Vagina (tissue), 2 donors: ENCODE measurements around the gene ACP4. TPM values are rescaled to one million over a fixed set of nuclear protein-coding genes. Genes with fewer than 3 reads are reported as not detected.

Experiments used
- DNase-seq, 2 donors: peaks; one replicate each; pipeline ENCODE4 v3.0.0-alpha.2; 2017; ENCODE audit errors: extremely low spot score in 2 of 2
- H3K27ac ChIP-seq: fragments of 200-600 bp; sonication (generic); one replicate; pipeline ENCODE4 v1.5.1; 2019
- H3K27me3 ChIP-seq: fragments of 200-600 bp; sonication (generic); one replicate; pipeline ENCODE4 v1.5.1; 2019
- H3K36me3 ChIP-seq, 2 donors: fragments of 200-600 bp; sonication (generic); one replicate each; pipeline ENCODE4 v1.5.1; 2017 to 2019
- H3K4me1 ChIP-seq: fragments of 200-600 bp; sonication (generic); one replicate; pipeline ENCODE4 v1.5.1; 2019
- H3K4me3 ChIP-seq, 2 donors: fragments of 200-600 bp; sonication (generic); 1 replicate in 1 of 2; 2 replicates in 1 of 2; pipeline ENCODE4 v1.5.1; 2016 to 2019
- H3K9me3 ChIP-seq: fragments of 200-600 bp; sonication (generic); one replicate; pipeline ENCODE4 v1.5.1; 2019
- POLR2A ChIP-seq, 2 donors: fragments of 450-650 bp; IDR thresholded peaks; one replicate each; pipeline ENCODE4 v1.6.1; 2017; ENCODE audit warnings: antibody characterized with exemption in 2 of 2, mild to moderate bottlenecking in 2 of 2, moderate library complexity in 2 of 2
- POLR2AphosphoS5 ChIP-seq, 2 donors: sonication (generic); formaldehyde crosslinking; IDR thresholded peaks; one replicate each; pipeline ENCODE4 v1.9.0; 2017; ENCODE audit warnings: antibody characterized with exemption in 2 of 2, mild to moderate bottlenecking in 2 of 2, low read depth in 1 of 2; ENCODE audit not compliant: insufficient read depth in 1 of 2
- intact Hi-C: fragments of 100-400 bp; cut with DNase I; formaldehyde crosslinking; loops from one replicate; pipeline ENCODE4 v1.15.1; 2023
- total RNA-seq: library from RNA; depleted of rRNA; stranded (reverse); fragments of >200 nt; gene quantifications from one replicate; pipeline ENCODE4 v1.2.3, GENCODE V29; 2016
- TF ChIP-seq, protein P1 (sequence below), 3 experiments: fragments of 450-650 bp in 2 of 3; fragments of 200-600 bp in 1 of 3; sonication (generic) in 1 of 3; IDR thresholded peaks; one replicate each; pipeline ENCODE4 v1.5.1; 2017 to 2019; ENCODE audit warnings: antibody characterized with exemption in 3 of 3, mild to moderate bottlenecking in 2 of 3, moderate library complexity in 2 of 3

ACP4 gene
- total RNA-seq, 1 donor from 2014 or later, result not detected

DNA sequence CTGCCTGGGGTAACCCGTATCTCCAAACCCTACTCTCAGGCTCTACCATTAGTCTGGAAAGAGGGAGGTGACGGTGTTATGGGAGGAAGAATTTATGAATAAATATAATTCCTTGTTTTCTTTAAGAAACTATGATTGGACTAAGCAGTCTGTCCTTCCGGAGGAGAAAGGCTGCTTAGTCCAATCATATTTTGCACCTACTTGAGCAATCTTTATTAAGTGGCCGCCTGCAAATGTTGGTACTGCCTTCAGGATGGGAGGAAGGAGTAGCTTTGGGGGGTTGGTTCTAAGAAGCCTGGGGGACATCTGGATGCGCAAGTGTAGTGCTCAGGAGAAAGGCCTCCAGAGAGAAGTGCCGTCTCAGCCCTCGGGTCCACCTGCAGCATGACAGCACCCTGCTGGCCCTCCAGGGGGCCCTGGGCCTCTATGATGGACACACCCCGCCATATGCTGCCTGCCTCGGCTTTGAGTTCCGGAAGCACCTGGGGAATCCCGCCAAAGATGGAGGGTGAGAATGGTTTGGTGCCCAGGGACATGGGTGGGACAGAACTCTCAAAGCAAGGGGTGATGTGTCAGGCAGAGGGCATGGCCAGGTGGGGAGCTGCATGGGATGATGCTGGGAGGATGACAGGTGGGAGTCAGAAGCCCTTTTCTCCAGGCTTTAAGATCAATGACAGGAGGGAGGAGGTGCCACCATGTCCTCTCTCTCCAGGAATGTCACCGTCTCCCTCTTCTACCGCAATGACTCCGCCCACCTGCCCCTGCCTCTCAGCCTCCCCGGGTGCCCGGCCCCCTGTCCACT is 4.1 kb downstream of the ACP4 start:
- Histone ChIP-seq H3K36me3 (peaks cover 0 to 17% of the 10 kb centered on the region in 2 donors), H3K27me3 (no peaks in the 10 kb centered on the region), H3K4me1 (peaks cover 5% of the 10 kb centered on the region), H3K27ac (no peak overlapping the region), H3K9me3 (no peaks in the 10 kb centered on the region), H3K4me3 (no peak overlapping the region)
- no peak for DNase-seq
- intact Hi-C loops, result no loop called here
- TF ChIP-seq POLR2A (IDR thresholded peaks at IDR 0.05), result no peak

DNA sequence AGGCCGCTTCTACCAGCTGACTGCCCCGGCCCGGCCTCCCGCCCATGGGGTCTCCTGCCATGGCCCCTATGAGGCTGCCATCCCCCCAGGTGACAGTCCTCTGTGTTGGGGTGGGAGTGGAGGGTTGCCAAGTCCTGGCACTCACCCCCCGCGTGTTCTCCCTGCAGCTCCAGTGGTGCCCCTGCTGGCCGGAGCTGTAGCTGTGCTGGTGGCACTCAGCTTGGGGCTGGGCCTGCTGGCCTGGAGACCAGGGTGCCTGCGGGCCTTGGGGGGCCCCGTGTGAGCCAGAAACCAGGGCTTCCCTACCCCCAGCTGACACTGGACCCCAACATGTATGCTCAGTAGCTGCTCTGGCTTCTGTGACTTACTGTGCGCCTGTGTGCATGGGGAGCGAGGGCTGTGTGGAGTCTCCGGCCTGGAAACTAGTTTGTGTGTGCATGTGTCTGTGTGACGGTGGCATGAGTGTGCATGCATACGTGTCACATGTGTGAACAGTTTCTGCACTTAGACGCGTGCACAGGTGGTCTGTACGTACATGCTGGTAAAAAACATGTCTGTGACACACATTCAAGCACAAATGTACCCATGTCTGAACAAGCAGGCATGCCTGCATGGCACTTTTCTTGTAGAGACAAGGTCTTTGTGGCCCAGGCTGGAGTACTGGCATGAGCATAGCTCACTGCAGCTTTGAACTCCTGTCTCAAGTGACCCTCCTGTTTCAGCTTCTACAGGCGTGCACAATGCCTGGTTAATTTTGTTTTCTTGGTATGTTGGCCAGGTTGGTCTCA is 4.9 kb downstream of the ACP4 start:
- Histone ChIP-seq H3K9me3 (no peaks in the 10 kb centered on the region), H3K4me3 (no peak overlapping the region), H3K36me3 (peaks cover 0 to 17% of the 10 kb centered on the region in 2 donors), H3K27me3 (no peaks in the 10 kb centered on the region), H3K27ac (no peak overlapping the region), H3K4me1 (peaks cover 5% of the 10 kb centered on the region)
- TF ChIP-seq, protein P1, sequence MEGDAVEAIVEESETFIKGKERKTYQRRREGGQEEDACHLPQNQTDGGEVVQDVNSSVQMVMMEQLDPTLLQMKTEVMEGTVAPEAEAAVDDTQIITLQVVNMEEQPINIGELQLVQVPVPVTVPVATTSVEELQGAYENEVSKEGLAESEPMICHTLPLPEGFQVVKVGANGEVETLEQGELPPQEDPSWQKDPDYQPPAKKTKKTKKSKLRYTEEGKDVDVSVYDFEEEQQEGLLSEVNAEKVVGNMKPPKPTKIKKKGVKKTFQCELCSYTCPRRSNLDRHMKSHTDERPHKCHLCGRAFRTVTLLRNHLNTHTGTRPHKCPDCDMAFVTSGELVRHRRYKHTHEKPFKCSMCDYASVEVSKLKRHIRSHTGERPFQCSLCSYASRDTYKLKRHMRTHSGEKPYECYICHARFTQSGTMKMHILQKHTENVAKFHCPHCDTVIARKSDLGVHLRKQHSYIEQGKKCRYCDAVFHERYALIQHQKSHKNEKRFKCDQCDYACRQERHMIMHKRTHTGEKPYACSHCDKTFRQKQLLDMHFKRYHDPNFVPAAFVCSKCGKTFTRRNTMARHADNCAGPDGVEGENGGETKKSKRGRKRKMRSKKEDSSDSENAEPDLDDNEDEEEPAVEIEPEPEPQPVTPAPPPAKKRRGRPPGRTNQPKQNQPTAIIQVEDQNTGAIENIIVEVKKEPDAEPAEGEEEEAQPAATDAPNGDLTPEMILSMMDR (IDR thresholded peaks at IDR 0.05), result no peak
- TF ChIP-seq POLR2A (IDR thresholded peaks at IDR 0.05) (no peak), POLR2AphosphoS5 (IDR thresholded peaks at IDR 0.05; ENCODE audit: insufficient read depth in 1 of 2, low read depth in 1 of 2) (no peak)
- intact Hi-C loops, result no loop called here
- no peak for DNase-seq

DNA sequence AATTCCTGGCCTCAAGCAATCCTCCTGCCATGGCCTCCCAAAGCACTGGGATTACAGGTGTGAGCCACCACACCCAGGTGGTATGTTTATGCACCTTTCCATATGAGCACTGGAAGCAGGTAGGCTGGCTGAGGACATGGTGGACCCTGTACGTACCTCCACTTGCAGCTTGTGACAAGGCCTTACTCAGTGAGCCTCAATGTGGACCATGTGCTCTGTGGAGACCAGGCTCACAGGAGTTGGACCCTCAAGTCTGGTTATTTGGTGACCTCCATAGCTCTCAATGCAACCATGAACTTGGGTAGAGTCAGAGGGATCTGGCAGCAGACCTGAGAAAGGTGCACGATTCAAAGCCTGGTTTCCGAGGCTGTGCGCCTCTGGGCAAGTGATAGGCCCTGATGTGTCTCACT is 5.5 kb downstream of the ACP4 start:
- Histone ChIP-seq H3K4me3 (no peak overlapping the region), H3K4me1 (peaks cover 5% of the 10 kb centered on the region), H3K9me3 (no peaks in the 10 kb centered on the region), H3K27me3 (no peaks in the 10 kb centered on the region), H3K36me3 (peaks cover 0 to 17% of the 10 kb centered on the region in 2 donors), H3K27ac (no peak overlapping the region)
- TF ChIP-seq, protein P1 (IDR thresholded peaks at IDR 0.05), result no peak
- intact Hi-C loops, result no loop called here
- no peak for DNase-seq

DNA sequence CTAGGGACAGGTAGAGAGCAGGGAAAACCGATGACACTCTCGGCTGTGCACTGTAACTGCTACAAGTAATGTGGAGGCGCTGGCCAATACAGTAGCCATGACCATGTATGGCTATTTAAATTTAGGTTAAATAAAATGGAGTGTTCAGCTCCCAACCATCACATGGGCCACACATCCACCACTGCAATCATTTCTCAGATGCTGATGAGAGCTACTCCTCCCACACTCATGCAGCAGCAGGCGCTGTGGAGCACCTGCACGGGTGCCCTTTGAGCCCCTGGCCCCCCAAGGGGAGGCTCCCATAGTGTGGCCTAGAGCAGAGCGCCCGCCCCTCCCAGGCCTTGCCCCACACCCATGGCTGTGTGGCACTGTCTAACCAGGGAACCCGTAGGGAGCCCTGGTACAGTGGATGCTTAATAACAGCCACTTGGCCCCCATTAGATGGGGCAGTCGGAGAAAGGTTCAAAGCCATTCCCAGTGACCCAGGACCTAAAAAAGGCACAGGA is 6.0 kb downstream of the ACP4 start:
- no peak overlapping the region for H3K4me3 ChIP-seq
- DNase-seq, result no peak
- H3K36me3 ChIP-seq, result peaks cover 0 to 21% of the 10 kb centered on the region in 2 donors
- H3K27ac ChIP-seq, result no peak overlapping the region
- intact Hi-C loops, result no loop called here
- no peaks in the 10 kb centered on the region for H3K9me3 ChIP-seq
- H3K27me3 ChIP-seq, result no peaks in the 10 kb centered on the region
- peaks cover 5% of the 10 kb centered on the region for H3K4me1 ChIP-seq
- TF ChIP-seq, protein P1 (IDR thresholded peaks at IDR 0.05), result no peak
- TF ChIP-seq POLR2A (IDR thresholded peaks at IDR 0.05), result no peak

DNA sequence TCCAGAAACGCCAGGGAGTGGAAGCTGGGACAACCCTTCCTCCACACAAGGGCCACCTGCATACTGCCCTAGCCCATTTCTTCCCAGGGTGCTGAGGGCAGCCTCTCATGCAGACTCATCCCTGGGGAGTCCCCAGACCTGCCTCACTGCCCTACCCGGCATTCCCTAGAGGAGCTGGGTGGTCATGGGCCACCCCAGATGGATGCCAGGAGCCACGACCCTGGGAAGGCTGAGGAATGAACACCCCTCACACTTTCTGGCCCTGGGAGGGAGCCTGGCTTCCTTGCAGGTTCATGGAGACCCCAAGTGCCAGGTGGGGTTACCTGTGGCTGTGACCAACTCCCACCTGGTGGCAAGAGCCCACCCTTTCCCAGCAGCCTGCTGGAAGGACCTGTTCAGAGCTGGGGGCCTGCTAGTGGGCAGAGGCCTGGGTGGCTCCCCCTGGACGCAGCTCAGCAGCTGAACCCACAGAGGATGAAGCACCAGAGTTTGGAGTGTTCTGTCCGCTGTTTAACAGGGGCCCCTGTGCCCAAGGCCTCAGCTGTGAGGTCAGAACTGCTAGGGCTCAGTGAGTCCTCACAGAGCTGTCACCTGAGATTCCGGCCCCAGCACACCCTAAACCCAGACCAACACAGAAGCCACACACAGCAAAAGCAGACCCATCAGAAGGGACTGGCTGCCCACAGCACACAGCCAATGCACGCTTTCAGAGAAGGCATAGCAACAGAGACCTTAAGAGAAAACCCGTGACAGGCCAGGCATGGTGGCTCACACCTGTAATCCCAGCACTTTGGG is 6.6 kb downstream of the ACP4 start:
- Histone ChIP-seq H3K4me3 (no peak overlapping the region), H3K4me1 (peaks cover 5% of the 10 kb centered on the region), H3K36me3 (peaks cover 0 to 26% of the 10 kb centered on the region in 2 donors), H3K27me3 (no peaks in the 10 kb centered on the region), H3K9me3 (no peaks in the 10 kb centered on the region), H3K27ac (no peak overlapping the region)
- TF ChIP-seq, protein P1 (IDR thresholded peaks at IDR 0.05), result no peak
- no peak for TF ChIP-seq POLR2A (IDR thresholded peaks at IDR 0.05)
- TF ChIP-seq POLR2AphosphoS5 (IDR thresholded peaks at IDR 0.05; ENCODE audit: insufficient read depth in 1 of 2, low read depth in 1 of 2), result no peak
- DNase-seq, result no peak
- intact Hi-C loops, result no loop called here
